Trophoblast cell (in vitro differentiated cells and primary cell): ENCODE measurements around the gene LRRFIP1.
A peak's percentile ranks its signal among the peaks of the same experiment; 100 is the strongest.

ENCODE experiments used
- DNase-seq, 2 donors: peaks; one replicate each; pipeline ENCODE4 v3.0.0-alpha.2; 2016
- H2AFZ ChIP-seq: 2 replicates; pipeline ENCODE4 v1.6.1; 2013; ENCODE audit warnings: low read length, moderate library complexity, mild to moderate bottlenecking; ENCODE audit not compliant: insufficient read depth, poor library complexity
- H2AK5ac ChIP-seq: 2 replicates; pipeline ENCODE4 v1.6.1; 2013; ENCODE audit warnings: mild to moderate bottlenecking, low read length
- H2BK120ac ChIP-seq: 2 replicates; pipeline ENCODE4 v1.6.1; 2013; ENCODE audit warnings: low read length, mild to moderate bottlenecking, moderate library complexity; ENCODE audit not compliant: insufficient read depth, poor library complexity
- H2BK12ac ChIP-seq: 2 replicates; pipeline ENCODE4 v1.6.1; 2013; ENCODE audit warnings: mild to moderate bottlenecking, low read length, moderate library complexity
- H2BK5ac ChIP-seq: 2 replicates; pipeline ENCODE4 v1.6.1; 2013; ENCODE audit warnings: low read length, low read depth, moderate library complexity, mild to moderate bottlenecking; ENCODE audit not compliant: poor library complexity
- H3K14ac ChIP-seq: 2 replicates; pipeline ENCODE4 v1.6.1; 2013; ENCODE audit warnings: mild to moderate bottlenecking, low read length
- H3K18ac ChIP-seq: 2 replicates; pipeline ENCODE4 v1.6.1; 2013; ENCODE audit warnings: mild to moderate bottlenecking, low read length
- H3K23ac ChIP-seq: 2 replicates; pipeline ENCODE4 v1.6.1; 2013; ENCODE audit warnings: low read length
- H3K27ac ChIP-seq: 2 replicates; pipeline ENCODE4 v1.5.1; 2013; ENCODE audit warnings: low read depth, mild to moderate bottlenecking, inconsistent platforms, low read length, moderate library complexity
- H3K27me3 ChIP-seq: 2 replicates; pipeline ENCODE4 v1.6.1; 2013; ENCODE audit warnings: inconsistent platforms, mild to moderate bottlenecking, low read length, moderate library complexity; ENCODE audit not compliant: insufficient read depth
- H3K36me3 ChIP-seq, 2 experiments: 1 replicate in 1 of 2; 2 replicates in 1 of 2; pipeline ENCODE4 v1.6.1; 2013; ENCODE audit warnings: low read length in 2 of 2, mild to moderate bottlenecking in 2 of 2, moderate library complexity in 1 of 2; ENCODE audit not compliant: insufficient read depth in 2 of 2, control insufficient read depth in 1 of 2
- H3K4ac ChIP-seq: 2 replicates; pipeline ENCODE4 v1.6.1; 2013; ENCODE audit warnings: low read depth, mild to moderate bottlenecking, low read length, moderate library complexity
- H3K4me1 ChIP-seq, 2 experiments: 1 replicate in 1 of 2; 2 replicates in 1 of 2; pipeline ENCODE4 v1.6.1; 2013; ENCODE audit warnings: low read length in 2 of 2, mild to moderate bottlenecking in 2 of 2, moderate library complexity in 1 of 2; ENCODE audit not compliant: insufficient read depth in 2 of 2, control insufficient read depth in 1 of 2
- H3K4me2 ChIP-seq: 2 replicates; pipeline ENCODE4 v1.6.1; 2013; ENCODE audit warnings: inconsistent platforms, mild to moderate bottlenecking, low read length, moderate library complexity
- H3K4me3 ChIP-seq: 2 replicates; pipeline ENCODE4 v1.5.1; 2013; ENCODE audit warnings: mild to moderate bottlenecking, low read depth, low read length, inconsistent platforms
- H3K79me1 ChIP-seq: one replicate; pipeline ENCODE4 v1.6.1; 2013; ENCODE audit warnings: low read length
- H3K79me2 ChIP-seq: 2 replicates; pipeline ENCODE4 v1.6.1; 2013; ENCODE audit warnings: low read length, mild to moderate bottlenecking; ENCODE audit not compliant: control insufficient read depth, insufficient read depth, poor library complexity
- H3K9ac ChIP-seq: 2 replicates; pipeline ENCODE4 v1.6.1; 2013; ENCODE audit warnings: mild to moderate bottlenecking, low read length
- H3K9me3 ChIP-seq: 2 replicates; pipeline ENCODE4 v1.6.1; 2013; ENCODE audit warnings: low read depth, mild to moderate bottlenecking, control low read depth, inconsistent platforms, low read length; ENCODE audit not compliant: insufficient read depth
- H4K12ac ChIP-seq: 2 replicates; pipeline ENCODE4 v1.6.1; 2013; ENCODE audit warnings: low read depth, mild to moderate bottlenecking, low read length, moderate library complexity
- H4K8ac ChIP-seq: 2 replicates; pipeline ENCODE4 v1.6.1; 2013; ENCODE audit warnings: low read depth, mild to moderate bottlenecking, low read length, moderate library complexity
- H4K91ac ChIP-seq: one replicate; pipeline ENCODE4 v1.6.1; 2013; ENCODE audit warnings: low read depth, mild to moderate bottlenecking, low read length, moderate library complexity
- WGBS: extraction: QIAGEN DNeasy Blood & Tissue Kit; methylation state at CpG from one replicate; pipeline ENCODE4 v1.1.7; 2013; ENCODE audit warnings: missing lambda C conversion rate; ENCODE audit not compliant: insufficient read length, insufficient coverage; ENCODE audit errors: extremely low coverage; 5-methylcytosine and 5-hydroxymethylcytosine counted together

Gene LRRFIP1

GRCh38 chr2:237790353-237790752, 163.0 kb downstream of the LRRFIP1 start:
- H3K14ac ChIP-seq, result no peak overlapping the region
- no peaks in the 10 kb centered on the region for H3K27me3 ChIP-seq
- H4K91ac ChIP-seq, result no peak overlapping the region
- no peak overlapping the region for H2BK12ac ChIP-seq
- H2BK5ac ChIP-seq, result no peak overlapping the region
- H3K4me1 ChIP-seq, result no peaks in the 10 kb centered on the region
- no peak overlapping the region for H3K9ac ChIP-seq
- H3K23ac ChIP-seq, result no peak overlapping the region
- H3K18ac ChIP-seq, result no peak overlapping the region
- H3K79me2 ChIP-seq, result no peaks in the 10 kb centered on the region
- H3K36me3 ChIP-seq, result peaks cover 3 to 4% of the 10 kb centered on the region in 2 experiments
- no peak overlapping the region for H3K4me3 ChIP-seq
- DNase-seq, result peak in 1 of 2 donors; percentile 23
- H3K9me3 ChIP-seq, result peaks cover 8% of the 10 kb centered on the region
- no peak overlapping the region for H4K8ac ChIP-seq
- no peak overlapping the region for H2BK120ac ChIP-seq
- no peaks in the 10 kb centered on the region for H3K79me1 ChIP-seq
- no peak overlapping the region for H4K12ac ChIP-seq
- H2AFZ ChIP-seq, result no peak overlapping the region
- no peak overlapping the region for H3K4ac ChIP-seq
- H3K27ac ChIP-seq, result no peak overlapping the region
- no peak overlapping the region for H3K4me2 ChIP-seq
- no CpG with 5 or more reads among the region's 4 CpGs for WGBS
- H2AK5ac ChIP-seq, result no peak overlapping the region

GRCh38 chr2:237791977-237792727, 164.8 kb downstream of the LRRFIP1 start:
- Histone ChIP-seq H3K4me1 (no peaks in the 10 kb centered on the region), H3K79me1 (no peaks in the 10 kb centered on the region), H4K8ac (no peak overlapping the region), H2BK5ac (no peak overlapping the region), H2AK5ac (no peak overlapping the region), H3K4me3 (no peak overlapping the region), H3K9me3 (peaks cover under 1% of the 10 kb centered on the region), H3K14ac (no peak overlapping the region), H3K27me3 (no peaks in the 10 kb centered on the region), H4K91ac (no peak overlapping the region), H3K18ac (no peak overlapping the region), H3K9ac (no peak overlapping the region), H2AFZ (no peak overlapping the region), H3K4me2 (no peak overlapping the region), H4K12ac (no peak overlapping the region), H3K27ac (no peak overlapping the region), H2BK120ac (no peak overlapping the region), H3K23ac (no peak overlapping the region), H3K36me3 (peaks cover 0 to 1% of the 10 kb centered on the region in 2 experiments), H2BK12ac (no peak overlapping the region), H3K79me2 (no peaks in the 10 kb centered on the region), H3K4ac (no peak overlapping the region)
- DNase-seq, result peak; percentile 37 to 74
- WGBS, result no CpG with 5 or more reads among the region's 6 CpGs

- H3K27ac ChIP-seq, result no peak overlapping the region
Measured at GRCh38 chr2:237797253-237797652, 169.9 kb downstream of the LRRFIP1 start.

GRCh38 chr2:237798236-237799059, 171.1 kb downstream of the LRRFIP1 start, which contains the start of gene RBM44:
RBM44 (plus strand) TSS chr2:237798779; CDS start chr2:237813610, 14,831 bp downstream.
- Histone ChIP-seq H3K14ac (no peak within 1 kb of the TSS), H3K4me1 (no peaks in the 10 kb centered on the region), H4K91ac (no peak within 1 kb of the TSS), H2AFZ (no peak within 1 kb of the TSS), H3K9me3 (peaks cover 2% of the 10 kb centered on the region), H3K23ac (no peak within 1 kb of the TSS), H3K27me3 (no peaks in the 10 kb centered on the region), H3K79me1 (no peaks in the 10 kb centered on the region), H4K12ac (no peak within 1 kb of the TSS), H3K9ac (no peak within 1 kb of the TSS), H3K36me3 (no peaks in the 10 kb centered on the region), H3K18ac (no peak within 1 kb of the TSS), H2AK5ac (no peak within 1 kb of the TSS), H2BK12ac (no peak within 1 kb of the TSS), H3K4me2 (no peak within 1 kb of the TSS), H2BK120ac (no peak within 1 kb of the TSS), H3K27ac (no peak within 1 kb of the TSS), H3K4me3 (no peak within 1 kb of the TSS), H4K8ac (no peak within 1 kb of the TSS), H3K79me2 (no peaks in the 10 kb centered on the region), H2BK5ac (no peak within 1 kb of the TSS), H3K4ac (no peak within 1 kb of the TSS)
- no peak for DNase-seq
- WGBS, result no CpG with 5 or more reads among the region's 84 CpGs

More at GRCh38 chr2:237797253-237797652, 169.9 kb downstream of the LRRFIP1 start:
- Histone ChIP-seq H3K4ac (no peak overlapping the region), H4K12ac (no peak overlapping the region), H2BK5ac (no peak overlapping the region), H3K27me3 (no peaks in the 10 kb centered on the region), H3K36me3 (no peaks in the 10 kb centered on the region), H3K9me3 (peaks cover 2% of the 10 kb centered on the region), H3K9ac (no peak overlapping the region), H3K14ac (no peak overlapping the region), H3K4me1 (no peaks in the 10 kb centered on the region), H3K4me2 (no peak overlapping the region), H3K4me3 (no peak overlapping the region), H2BK120ac (no peak overlapping the region), H4K8ac (no peak overlapping the region), H3K18ac (no peak overlapping the region), H3K79me2 (no peaks in the 10 kb centered on the region), H3K79me1 (no peaks in the 10 kb centered on the region), H2BK12ac (no peak overlapping the region), H2AK5ac (no peak overlapping the region), H2AFZ (no peak overlapping the region), H3K23ac (no peak overlapping the region), H4K91ac (no peak overlapping the region)
- DNase-seq, result no peak
- no CpG with 5 or more reads among the region's 3 CpGs for WGBS
